GM18868 (cell line): ENCODE results near the gene ADGRB2.

Experiments
- ATAC-seq: cut with Tn5 transposase; IDR thresholded peaks from one replicate; pipeline ENCODE4 v1.9.1; 2021; ENCODE audit warnings: mild to moderate bottlenecking, moderate library complexity; ENCODE audit not compliant: unreplicated experiment

Gene ADGRB2

DNA sequence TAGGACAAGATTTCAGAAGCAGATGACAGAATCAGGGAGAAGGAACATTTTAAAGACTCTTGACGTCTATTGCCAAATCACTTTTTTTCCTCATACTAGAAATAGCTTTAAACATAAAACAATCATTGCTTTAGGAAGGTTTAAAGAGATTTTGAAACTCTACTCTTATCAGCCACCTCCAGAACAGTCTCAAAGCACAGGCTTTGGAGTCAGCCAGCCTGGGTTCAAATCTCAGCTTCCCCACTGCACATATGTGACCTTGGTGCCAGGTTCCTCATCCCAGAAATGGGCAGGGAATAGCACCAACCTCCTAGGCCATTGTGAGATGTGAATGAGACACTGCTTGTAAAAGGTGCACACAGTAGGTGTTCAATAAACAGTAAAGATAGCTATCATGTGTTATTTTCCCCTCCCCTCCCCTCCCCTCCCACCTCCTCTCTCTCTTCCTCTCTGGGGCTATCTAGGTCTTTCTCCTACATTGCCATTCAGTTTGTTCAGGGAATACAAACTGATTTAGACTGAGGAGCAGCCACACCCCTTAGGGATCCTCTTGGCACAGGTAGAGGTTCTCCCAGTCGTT lies 31.0 kb upstream of the ADGRB2 start:
- ATAC-seq = no peak

DNA sequence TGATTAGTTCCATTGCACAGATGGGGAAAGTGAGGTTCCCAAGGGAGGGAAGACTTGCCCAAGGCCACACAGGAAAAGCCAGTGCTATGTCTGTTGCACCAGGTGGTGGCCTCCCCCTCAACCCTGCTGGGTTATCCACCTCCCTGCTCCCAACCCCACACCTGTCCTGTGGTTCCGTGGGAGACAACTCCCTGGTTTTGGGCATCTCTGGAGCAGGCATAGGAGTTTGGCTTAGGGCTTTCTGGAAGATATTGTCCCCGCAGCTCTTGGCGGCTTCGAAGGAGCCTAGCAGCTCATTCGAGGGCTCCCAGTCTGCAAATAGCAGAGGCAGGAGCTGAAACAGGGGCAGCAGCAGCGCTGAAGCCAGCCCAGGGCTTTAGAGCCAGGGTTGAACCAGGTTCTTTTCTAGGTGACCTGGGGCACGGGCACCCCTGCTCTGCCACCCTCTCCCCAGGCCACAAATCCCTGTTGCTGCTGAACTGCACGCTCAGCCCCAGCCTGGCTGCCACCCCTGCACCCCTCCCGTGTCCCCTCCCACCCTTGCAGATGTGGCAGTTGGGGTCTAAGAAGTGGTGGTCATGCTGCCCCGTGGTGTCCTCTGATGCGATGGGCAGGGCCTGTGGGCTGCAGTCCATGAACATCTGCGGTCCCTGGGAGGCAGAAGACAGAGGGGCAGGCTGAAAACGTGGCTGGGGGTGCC lies 29.6 kb upstream of the ADGRB2 start:
- no peak for ATAC-seq

DNA sequence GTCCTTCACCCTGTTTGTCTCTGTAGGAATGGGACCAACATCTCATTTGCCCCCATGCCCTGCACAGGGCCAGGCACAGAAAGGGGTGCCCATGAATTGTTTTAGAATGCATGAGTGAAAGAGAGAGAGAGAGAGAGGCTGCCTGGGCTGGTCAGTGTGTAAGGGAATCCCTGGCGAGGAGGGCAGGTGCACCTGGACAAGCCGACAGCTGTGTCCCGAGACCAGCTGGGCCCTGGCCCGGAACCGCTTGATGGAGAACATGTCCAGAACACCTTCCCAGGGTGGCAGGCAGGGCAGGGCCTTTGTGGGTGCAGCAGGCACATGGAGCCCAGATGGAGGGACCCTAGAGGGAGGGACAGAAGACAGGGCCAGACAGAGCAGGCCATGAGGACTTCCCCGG lies 28.9 kb upstream of the ADGRB2 start:
- ATAC-seq = no peak

DNA sequence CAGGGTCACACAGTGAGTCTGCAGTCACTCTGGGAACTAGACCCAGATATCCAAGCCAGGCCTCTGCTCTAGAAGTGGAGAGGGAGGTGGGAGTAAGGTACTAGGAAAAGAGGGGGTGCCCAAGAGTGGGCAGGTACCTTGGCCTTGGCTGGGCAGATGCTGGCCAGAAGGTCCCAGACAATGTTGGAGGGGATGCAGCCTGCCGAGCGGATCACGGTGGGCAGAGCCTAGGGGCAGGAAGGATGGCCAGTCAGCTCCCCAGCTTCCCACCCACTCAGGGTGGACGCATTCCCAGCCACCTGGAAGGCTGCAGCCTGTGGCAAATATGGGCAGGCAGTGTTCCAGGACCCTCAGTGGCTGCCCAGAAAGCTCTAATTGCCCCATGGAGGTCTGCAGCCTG lies 28.4 kb upstream of the ADGRB2 start:
- no peak for ATAC-seq

DNA sequence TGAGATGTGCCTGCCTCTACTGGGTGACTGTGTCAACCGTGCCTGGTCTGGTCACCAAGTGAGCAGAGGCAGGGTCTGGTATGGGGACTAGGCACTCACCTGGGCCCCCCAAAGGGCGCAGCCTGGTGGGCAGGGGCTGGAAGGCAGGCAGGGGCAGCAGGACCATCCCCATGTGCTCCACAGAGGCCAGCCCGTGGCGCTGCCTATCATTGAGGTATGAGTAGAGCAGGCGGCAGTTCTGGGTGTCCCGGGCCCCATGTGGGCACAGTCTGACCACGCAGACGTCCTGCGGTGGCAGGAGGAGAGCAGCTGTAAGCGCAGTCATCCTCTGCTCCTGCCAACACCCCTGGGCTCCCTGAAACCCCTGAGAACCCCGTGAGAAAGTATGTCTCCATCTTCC lies 28.0 kb upstream of the ADGRB2 start:
- ATAC-seq = no peak

DNA sequence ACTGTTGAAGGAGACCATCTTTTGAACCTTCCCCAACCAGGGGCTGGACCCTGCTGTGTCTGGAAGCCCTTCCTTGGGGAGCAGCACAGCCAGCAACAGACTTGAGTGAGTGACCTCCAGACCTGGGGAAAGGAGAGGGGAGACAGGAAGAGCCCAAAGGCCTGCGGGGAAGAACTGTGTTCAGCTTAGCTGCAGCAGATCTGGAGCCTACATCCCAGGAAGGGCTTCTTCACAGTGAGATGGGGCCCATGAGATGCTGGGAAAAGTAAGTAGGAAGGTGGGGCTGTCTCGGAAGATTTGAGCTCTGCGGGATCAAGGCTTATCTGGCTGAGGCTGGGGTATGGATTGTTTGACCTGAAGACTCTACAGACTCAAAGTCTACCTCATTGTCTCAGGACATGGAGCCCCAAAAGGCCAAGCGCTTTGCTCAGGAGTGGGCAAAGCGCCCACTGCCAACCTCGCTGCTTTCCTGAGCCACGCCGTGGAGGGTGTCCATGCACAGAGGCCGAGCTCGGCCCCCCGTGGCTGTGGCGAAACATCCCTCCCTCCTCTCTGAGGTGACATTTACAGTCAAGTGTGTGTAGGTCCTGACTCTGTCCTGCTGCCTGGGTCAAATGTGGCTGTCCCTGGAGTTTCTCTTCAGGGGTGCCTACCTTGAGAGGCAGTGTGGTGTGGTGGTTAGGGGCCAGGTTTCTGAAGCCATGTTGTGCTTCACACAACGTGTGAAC lies 27.2 kb upstream of the ADGRB2 start:
- no peak for ATAC-seq

DNA sequence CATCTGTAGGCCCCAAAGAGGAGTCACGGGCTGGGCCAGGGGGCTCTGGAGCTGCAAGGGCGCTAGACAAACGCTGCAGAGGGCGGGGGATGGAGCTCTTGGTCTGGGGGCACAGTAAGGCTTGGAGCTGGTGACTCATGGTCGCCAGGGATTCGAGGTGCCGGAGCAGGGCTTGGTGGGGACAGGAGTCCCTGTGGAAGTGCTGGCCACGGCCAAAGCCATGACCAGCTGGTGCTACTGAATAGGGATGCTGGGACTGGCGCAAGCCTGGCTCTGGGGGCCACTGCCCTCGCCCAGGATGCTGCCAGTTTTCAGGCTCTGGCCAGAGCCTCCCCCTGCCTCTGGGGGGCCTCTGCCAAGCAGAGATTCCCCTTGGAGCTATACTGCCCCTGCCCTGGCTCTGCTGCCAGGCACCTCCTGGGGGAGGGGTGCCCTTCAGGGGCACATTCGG lies 26.5 kb upstream of the ADGRB2 start:
- no peak for ATAC-seq

DNA sequence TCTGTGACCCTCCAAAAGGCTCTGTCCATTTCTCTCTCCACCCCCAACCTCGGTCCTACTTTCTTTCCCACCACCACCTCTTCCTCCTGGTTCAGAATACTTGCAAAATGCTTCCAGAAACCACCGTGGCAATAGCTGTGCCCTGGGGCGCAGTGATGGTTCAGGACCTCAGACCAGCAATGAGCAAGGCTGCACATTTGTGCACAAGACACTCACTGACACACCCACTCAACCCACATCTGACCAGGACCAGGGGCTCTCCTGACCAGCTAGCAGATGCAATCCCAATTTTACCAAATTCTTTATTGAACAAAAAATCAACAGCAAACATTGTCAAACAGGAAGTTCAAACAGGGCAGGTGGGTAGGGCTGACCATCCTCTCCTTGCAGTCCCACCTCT lies 26.0 kb upstream of the ADGRB2 start:
- ATAC-seq = no peak

DNA sequence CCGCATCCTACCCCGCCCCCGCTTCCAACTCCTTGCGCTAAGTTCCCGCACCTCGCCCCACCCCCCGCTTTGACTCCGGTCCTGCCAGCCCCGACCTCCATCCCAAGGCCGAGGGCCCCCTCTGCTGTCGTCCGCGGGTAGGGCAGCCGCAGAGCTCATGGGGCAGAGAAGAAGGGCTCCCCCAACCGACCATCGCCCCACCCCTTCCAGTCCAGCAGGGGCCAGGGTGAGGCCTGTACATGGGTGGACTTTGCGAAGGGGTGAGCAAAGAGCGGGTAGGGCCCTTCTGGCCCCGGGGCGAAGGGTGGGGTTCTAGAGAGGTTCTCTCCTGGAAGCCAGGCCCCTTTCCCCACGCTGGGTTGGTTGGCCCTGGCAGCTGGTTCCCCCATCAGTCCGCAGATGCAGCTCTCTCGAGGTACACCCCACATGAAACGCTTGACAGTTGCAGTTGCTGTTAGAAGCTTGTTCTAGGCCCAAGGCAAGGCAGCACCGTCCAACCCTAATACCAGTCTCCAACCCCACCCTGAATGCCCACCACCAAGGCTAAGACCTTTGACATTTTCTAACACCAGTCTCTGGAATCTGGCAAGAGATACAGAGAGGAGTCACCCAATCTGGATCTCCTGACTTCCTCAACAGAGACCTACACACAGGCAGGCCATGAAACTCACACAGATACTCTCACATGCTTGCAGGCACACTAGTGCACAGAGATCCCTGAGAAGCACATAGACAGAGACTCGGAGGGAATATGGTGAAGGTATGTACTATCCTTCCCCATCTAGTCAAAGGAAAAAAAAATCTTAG lies 25.3 kb upstream of the ADGRB2 start:
- ATAC-seq = peak; percentile 45

DNA sequence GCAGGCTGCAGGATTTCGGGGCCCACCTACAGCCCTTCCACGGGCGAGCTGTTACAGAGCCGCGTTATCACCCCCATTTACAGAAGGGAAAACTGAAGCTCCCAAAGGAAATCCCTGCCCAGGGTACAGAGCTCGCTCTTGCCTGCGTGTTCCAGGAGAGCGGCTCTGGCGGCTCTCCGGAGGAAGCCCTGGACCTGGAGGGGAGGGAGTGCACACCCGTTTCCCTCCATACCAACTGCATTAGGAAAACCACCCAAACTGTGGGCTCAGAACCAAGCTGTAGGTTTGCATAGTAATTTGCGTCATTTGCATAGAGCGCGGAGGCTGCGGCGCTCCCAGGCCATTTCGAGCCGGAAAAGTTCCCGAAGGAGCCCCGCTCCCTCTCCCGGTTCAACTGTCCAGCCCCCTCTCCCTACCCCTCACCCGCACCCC lies 24.7 kb upstream of the ADGRB2 start:
- no peak for ATAC-seq

DNA sequence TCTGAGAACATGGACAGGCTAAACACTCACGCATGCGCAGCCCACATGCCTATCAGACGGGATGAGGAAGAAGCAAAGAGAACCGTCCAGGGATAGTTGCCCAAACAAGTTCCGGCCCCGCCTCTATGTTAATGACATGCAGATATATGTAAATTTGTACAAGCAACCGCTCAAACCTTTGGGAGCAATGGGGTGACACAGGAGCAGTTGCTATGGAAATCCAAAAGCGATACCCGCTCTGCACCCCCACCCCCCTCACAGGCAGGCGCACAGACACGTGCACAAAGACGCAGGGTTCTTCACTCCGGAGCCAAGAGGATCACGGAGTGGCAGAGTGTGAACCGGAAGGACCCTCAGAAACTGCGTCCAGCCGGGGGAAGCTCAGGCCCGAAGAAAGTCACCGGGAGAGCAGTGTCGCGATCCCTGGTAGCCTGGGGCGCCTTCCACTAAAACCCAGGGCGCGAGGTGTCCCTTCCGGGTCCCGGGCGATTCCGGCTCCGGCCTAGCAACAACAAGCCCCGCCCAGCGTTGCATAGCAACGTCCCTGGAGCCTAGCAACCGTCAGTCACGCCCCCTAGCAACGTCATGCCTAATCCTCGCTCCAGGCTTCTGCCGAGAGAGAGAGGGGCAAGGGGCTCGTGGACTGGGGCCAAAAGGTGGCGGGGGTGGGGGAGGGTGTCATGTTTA lies 24.1 kb upstream of the ADGRB2 start:
- ATAC-seq = peak; percentile 77

DNA sequence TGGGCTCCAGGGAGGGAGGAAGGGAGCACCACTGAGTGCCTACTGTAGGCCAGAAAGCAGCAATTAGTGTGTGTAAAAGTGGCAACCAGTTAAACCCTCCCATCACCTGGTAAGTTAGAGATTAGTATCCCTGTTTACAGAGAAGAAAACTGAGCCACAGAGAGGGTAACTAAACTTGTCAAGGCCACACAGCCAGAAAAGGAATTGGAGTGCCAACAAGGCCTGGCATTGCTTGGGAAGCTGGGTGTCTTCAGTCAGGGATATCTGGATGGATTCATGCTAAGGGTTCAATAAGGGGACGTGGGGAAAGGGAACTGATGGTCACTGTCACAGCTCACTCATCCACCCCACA lies 23.6 kb upstream of the ADGRB2 start:
- no peak for ATAC-seq

DNA sequence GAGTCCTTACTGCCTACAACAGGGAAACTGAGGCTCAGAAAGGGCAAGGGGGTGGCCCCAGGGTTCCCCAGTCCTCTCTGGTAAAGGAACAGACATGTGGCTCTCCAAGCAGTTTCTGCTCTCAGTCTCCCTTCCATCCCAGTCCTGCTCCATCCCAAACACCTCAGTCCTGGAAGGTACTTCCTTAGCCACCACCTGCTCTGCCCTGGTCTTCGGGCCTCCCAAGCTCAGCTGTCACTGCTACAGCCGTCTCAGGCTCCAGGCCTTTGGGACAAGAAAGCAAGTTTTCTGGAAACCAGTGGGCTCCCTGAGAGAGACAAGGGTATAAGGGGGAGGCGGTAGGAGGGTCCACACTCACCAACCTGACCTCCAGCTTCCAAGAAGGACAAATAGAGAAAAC lies 23.1 kb upstream of the ADGRB2 start:
- ATAC-seq = no peak

DNA sequence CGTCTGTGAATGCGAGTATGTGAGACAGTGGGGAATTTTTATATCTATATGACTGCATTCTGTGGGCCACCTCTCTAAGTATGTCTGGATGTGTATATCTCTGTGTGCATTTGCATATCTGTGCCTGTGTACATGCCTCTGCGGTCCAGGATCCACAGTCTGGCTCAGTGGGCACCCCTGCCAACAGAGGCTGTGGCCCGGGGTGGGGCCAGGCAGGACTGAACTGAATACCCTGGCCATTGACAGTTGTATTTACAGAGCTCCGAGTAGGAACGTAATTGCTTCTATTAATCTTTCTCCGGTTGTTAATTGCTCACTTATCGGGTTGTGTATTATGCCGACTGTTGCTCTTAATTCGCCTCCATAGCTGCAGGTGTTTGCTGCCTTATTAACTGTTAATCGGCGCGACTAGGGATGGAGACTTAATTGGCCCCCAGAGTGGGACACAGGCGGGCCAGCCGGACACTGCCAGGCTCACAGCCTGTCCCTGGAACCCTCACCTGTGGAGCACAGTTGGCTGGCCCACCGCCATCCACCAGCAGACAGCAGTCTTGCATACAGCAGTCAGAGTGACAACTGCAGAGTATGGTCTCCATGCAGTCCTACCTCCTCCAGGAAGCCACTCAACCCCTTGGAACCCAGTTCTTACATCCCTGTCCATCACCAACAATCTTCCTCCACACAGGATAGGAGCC lies 22.4 kb upstream of the ADGRB2 start:
- ATAC-seq = no peak

DNA sequence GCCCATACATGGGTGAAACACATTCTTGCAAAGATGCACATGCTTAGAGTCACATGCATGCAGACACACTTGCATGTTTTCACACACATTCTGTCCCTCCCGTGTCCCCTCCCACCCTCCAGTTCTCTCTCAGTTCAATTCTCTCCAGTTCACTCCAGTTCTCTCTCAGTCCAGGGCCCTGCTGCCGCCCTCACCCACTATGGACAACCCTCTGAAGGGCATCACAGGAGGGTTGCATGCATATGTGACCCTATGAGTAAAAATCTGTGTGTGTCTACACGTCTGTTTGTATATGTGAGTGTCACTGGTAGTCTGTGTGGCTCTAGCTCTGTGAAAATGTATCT lies 21.8 kb upstream of the ADGRB2 start:
- ATAC-seq = no peak

DNA sequence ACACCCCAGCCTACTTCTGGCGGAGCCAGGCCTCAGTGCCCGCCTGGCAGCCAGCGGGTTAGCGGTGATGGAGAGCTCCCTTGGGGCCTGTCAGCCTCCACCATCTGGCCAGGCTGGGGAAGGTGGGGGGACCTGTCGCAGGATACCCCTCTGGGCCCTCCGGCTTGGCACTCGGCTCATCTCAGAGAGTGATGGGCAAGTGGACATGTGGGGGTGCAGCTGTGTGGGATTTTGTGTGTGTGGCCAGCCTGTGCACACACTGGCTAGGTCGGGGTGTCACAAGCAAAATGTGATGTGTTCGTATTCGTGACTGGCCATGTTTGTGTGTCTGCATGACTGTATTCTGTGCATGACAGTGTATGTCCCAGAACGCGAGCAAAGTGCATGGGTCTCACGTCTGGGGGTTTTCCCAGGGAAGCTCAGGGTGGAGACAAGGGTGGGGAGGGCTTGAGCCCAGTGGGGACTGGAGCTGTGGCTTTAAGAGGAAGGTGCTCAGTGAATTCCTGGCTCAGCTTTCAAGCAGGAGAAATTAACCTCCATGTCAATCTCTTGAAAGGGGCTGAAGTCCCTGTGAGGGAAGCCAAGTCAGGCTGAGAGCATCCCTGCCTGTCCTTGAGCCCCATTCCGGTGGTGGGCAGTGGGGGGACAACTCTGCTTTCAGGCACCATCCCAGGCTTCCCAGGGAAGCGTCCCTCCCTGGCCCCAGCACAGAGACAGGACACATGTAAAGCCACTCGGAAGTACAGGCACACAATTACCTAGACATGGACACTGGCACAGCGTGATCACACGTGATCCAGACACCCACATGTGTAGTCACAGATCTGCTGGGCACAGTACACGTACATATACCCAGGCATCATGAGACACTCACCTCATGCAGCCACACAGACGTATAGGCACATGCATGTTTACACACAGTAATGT lies 21.1 kb upstream of the ADGRB2 start:
- no peak for ATAC-seq

DNA sequence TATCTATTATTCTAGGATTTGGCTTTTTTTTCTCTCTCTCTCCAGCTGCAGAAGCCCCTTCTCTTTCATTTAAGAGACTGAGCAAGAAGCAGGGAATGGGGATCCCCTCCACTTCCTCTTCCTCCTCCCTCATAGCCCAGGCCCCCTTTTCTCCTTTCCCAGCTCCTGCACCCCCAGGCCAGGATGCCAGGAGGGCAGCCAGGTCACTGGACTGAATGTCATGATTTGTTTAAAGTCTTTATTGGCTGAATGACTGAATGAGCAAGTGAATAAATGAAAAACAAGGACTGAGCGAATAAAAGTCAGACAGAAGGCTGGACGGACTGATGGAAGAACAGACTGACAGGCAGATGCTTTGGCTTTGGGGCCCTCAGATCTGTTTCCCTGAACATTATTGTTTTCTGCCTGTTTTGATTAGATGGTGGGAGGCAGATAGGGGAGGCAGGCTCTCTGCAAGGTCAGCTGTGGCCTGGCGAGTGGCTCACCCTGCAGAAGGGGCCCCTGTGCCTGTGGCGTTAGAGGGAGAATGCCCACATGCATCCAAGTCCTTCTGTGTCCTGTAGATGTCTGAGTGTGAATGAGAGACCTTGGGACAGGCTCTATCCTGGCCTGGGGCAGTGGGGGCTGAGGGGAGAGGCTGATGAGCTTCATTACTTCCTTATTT lies 20.3 kb upstream of the ADGRB2 start:
- ATAC-seq = no peak

DNA sequence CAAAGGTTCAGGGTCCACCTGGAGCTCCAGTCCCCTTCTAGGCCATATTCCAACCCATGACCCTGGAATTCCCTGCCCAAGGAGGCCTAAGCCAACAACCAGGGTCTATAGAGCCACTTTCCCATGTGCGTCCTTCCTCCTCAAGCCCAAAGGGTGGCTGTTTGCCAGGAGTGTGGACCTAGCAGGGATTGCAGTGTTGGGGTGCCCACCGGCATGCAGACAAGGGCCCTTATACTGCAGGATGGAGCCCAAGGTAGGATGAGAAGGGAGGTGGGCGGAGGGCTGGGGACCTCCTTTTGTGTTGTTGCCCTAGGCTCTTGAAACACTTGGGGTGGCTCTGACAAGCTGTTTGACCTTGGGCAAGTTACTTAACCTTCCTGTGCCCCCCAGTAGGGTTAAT lies 19.7 kb upstream of the ADGRB2 start:
- ATAC-seq = no peak
